ENCODE measurements around the gene OR51B4. TPM values are rescaled to one million over a fixed set of nuclear protein-coding genes. Genes with fewer than 3 reads are reported as not detected.
"Not testable (repeated sequence)": the region's sequence is repeated elsewhere in the genome, so short reads cannot be mapped to it uniquely, and the experiment has no call there.

The OR51B4 gene
- total RNA-seq, 1 donor from 2014 or later = not detected

DNA sequence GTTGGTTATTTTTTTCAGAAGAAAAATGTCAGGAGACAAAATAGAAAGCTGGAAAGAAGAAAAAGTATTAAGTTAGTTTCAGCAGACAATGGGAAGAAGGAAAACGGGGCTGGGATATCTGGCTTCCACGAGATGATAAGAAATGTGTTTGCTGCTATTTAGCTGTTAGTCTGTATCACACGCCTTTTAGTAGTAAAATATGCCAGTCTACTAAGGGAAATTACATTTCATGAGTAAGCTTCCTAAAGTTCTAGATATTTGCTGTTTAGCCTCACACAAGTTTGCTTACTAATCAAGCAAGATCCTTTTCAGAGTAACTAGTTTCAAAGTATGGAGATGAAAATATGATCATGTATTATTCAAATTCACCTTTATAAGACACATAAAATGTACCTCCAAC is 1.5 kb downstream of the OR51B4 start:
- no peak overlapping the region for H3K27ac Mint-ChIP-seq
- no peak for DNase-seq (ENCODE audit: extremely low spot score, unreplicated experiment)
- TF ChIP-seq, protein P1, sequence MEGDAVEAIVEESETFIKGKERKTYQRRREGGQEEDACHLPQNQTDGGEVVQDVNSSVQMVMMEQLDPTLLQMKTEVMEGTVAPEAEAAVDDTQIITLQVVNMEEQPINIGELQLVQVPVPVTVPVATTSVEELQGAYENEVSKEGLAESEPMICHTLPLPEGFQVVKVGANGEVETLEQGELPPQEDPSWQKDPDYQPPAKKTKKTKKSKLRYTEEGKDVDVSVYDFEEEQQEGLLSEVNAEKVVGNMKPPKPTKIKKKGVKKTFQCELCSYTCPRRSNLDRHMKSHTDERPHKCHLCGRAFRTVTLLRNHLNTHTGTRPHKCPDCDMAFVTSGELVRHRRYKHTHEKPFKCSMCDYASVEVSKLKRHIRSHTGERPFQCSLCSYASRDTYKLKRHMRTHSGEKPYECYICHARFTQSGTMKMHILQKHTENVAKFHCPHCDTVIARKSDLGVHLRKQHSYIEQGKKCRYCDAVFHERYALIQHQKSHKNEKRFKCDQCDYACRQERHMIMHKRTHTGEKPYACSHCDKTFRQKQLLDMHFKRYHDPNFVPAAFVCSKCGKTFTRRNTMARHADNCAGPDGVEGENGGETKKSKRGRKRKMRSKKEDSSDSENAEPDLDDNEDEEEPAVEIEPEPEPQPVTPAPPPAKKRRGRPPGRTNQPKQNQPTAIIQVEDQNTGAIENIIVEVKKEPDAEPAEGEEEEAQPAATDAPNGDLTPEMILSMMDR (conservative IDR thresholded peaks at IDR 0.05) = no peak
- no peak overlapping the region for H3K4me3 Mint-ChIP-seq
- no peaks in the 10 kb centered on the region for H3K9me3 Mint-ChIP-seq
- peaks cover 9% of the 10 kb centered on the region for H3K27me3 Mint-ChIP-seq
- no peaks in the 10 kb centered on the region for H3K36me3 Mint-ChIP-seq
- H3K4me1 Mint-ChIP-seq (ENCODE audit: unreplicated experiment) = no peaks in the 10 kb centered on the region

DNA sequence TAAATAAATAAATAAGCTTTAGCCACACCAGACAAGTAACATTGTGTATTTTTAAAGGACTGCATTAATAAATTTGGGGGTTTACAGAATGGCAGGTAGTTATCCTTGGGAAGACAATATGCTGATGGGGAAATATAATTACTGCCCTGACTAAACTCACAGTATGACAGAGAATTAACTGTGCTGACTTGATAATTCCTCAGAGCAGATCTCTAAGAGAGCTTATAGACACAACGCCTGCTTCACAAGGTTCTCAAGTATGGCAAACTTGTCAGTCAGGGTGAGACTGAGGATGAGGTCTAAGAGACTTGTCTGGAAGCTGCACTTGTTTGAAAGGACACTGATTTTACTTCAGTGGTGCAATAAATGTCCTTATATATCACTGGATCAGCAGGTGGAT is 3.3 kb downstream of the OR51B4 start:
- DNase-seq (ENCODE audit: extremely low spot score, unreplicated experiment) = no peak
- Mint-ChIP-seq H3K27ac (no peak overlapping the region), H3K36me3 (no peaks in the 10 kb centered on the region), H3K27me3 (peaks cover 9% of the 10 kb centered on the region), H3K4me1 (ENCODE audit: unreplicated experiment) (no peaks in the 10 kb centered on the region), H3K4me3 (no peak overlapping the region), H3K9me3 (no peaks in the 10 kb centered on the region)
- TF ChIP-seq, protein P1 (conservative IDR thresholded peaks at IDR 0.05) = no peak

DNA sequence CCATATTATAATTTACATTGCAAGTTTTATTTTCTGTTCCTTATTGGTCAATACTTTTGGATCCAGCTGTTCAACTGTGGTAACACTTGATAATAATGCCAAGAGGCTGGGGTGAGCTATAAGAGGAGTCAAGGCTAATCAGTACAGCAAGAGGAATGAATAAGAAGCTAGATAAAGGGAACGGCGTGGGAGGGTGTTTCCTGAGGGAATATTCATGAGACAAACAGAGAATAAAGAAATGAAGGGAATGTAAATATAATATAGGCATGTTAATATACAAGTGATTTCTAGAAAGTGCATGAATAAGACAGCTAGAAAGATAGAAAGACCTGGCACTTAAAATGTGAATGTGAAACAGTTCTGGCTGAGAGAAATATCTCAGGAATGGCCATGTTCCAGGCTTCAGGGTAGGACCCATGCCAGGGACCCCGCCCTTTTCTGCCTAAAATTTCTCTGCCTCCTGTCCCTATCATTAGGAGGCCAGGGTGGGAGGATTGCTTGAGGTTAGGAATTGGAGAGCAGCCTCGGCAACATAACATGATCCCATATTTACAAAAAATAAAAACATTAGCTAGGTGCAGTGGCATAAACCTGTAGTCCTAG is 3.9 kb downstream of the OR51B4 start:
- no peak overlapping the region for H3K27ac Mint-ChIP-seq
- no peak overlapping the region for H3K4me3 Mint-ChIP-seq
- H3K36me3 Mint-ChIP-seq = no peaks in the 10 kb centered on the region
- H3K9me3 Mint-ChIP-seq = no peaks in the 10 kb centered on the region
- H3K4me1 Mint-ChIP-seq (ENCODE audit: unreplicated experiment) = no peaks in the 10 kb centered on the region
- TF ChIP-seq, protein P1 (conservative IDR thresholded peaks at IDR 0.05) = no peak
- H3K27me3 Mint-ChIP-seq = peaks cover 9% of the 10 kb centered on the region
- no peak for DNase-seq (ENCODE audit: extremely low spot score, unreplicated experiment)

DNA sequence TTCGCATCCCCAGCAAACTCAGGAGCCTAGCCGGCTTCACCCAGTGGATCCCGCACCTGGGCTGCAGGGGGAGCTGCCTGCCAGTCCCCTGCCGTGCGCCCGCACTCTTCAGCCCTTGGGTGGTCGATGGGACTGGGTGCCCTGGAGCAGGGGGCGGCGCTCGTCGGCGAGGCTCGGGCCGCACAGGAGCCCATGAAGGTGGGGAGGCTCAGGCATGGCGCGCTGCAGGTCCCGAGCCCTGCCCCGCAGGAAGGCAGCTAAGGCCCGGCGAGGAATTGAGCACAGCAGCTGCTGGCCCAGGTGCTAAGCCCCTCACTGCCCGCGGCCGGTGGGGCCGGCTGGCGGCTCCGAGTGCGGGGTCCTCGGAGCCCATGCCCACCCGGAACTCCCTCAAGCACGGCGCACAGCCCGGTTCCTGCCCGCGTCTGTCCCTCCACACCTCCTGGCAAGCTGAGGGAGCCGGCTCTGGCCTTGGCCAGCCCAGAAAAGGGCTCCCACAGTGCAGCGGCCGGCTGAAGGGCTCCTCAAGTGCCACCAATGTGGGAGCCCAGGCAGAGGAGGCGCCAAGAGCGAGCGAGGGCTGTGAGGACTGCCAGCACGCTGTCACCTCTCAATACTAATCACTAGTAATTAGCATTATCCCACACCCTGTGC is 7.3 kb downstream of the OR51B4 start:
- H3K4me3 Mint-ChIP-seq; H3K27ac Mint-ChIP-seq; H3K36me3 Mint-ChIP-seq; H3K27me3 Mint-ChIP-seq; H3K4me1 Mint-ChIP-seq (ENCODE audit: unreplicated experiment); DNase-seq (ENCODE audit: extremely low spot score, unreplicated experiment); H3K9me3 Mint-ChIP-seq: not testable (repeated sequence)

DNA sequence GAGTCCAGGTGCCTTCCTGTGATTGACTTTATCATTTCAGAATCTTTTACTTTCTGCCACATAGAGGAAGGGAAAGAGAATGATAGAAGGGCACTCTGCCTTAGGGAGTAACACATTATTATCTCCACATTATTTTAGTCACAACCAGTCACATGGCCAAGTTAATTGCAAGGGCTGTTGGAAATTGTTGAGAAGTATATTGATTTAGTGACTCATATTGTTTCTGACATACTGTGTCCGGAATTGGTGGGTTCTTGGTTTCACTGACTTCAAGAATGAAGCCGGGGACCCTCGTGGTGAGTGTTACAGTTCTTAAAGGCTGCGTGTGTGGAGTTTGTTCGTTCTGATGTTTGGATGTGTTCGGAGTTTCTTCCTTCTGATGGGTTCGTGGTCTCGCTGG is 8.7 kb downstream of the OR51B4 start:
- TF ChIP-seq, protein P1 (conservative IDR thresholded peaks at IDR 0.05) = no peak
- Mint-ChIP-seq H3K27me3 (peaks cover 7% of the 10 kb centered on the region), H3K36me3 (no peaks in the 10 kb centered on the region), H3K27ac (no peak overlapping the region), H3K4me3 (no peak overlapping the region), H3K9me3 (no peaks in the 10 kb centered on the region), H3K4me1 (ENCODE audit: unreplicated experiment) (no peaks in the 10 kb centered on the region)
- no peak for DNase-seq (ENCODE audit: extremely low spot score, unreplicated experiment)

DNA sequence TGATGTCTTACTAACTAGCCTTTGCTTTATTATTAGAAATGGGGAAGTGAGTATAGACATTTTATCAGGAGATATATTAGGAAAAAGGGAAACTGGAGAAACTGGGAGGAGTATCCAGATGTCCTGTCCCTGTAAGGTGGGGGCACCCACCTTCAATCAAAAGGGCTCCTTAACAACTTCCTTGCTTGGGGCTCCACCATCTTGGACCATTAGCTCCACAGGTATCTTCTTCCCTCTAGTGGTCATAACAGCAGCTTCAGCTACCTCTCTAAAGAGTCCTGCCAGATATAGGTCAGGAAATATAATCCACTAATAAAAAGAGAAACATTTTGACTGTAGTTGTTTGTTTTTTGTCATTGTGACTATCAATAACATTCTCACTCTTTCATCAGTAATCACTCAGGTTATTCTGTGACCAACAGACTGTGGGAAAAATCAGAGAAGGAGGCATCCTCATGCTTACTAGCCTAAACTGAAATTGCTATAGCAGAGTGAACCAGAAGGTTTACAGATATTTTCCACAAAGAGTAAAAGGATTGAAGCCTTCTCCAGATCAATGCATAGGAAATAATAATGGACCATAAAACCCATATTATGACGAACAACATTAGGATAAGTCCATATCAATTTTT is 10.4 kb downstream of the OR51B4 start:
- TF ChIP-seq, protein P1 (conservative IDR thresholded peaks at IDR 0.05) = peak; percentile 63
- Mint-ChIP-seq H3K27ac (no peak overlapping the region), H3K27me3 (no peaks in the 10 kb centered on the region), H3K36me3 (no peaks in the 10 kb centered on the region), H3K4me1 (ENCODE audit: unreplicated experiment) (no peaks in the 10 kb centered on the region), H3K9me3 (no peaks in the 10 kb centered on the region), H3K4me3 (no peak overlapping the region)
- DNase-seq (ENCODE audit: extremely low spot score, unreplicated experiment) = no peak
